HCT116 (cell line): ENCODE measurements around the gene DOCK9. TPM values are rescaled to one million over a fixed set of nuclear protein-coding genes. Genes with fewer than 3 reads are reported as not detected.

Source experiments
- ATAC-seq: fragments of 200-7000 bp; cut with Tn5 transposase; 2 replicates; pipeline ENCODE4 v1.9.1; 2020; ENCODE audit warnings: mild to moderate bottlenecking, moderate library complexity
- BruUV-seq: library from RNA; stranded (reverse); fragments of 400-500 nt; replicated peaks from 2 replicates; lab custom pipeline; 2021; lab: Mats Ljungman, UMichigan
- CTCF ChIA-PET: fragments of 300-600 bp; sonication (Branson Sonifier 250); formaldehyde crosslinking; loops from one replicate; lab custom pipeline; 2021; ENCODE audit warnings: antibody characterized with exemption; lab: Charles Lee
- POLR2A ChIA-PET: fragments of 300-600, 350-600 bp; sonication (Branson Sonifier 250); formaldehyde crosslinking; loops from one replicate; lab custom pipeline; 2021; ENCODE audit warnings: antibody characterized with exemption; lab: Charles Lee
- RAD21 ChIA-PET, 2 experiments: fragments of 300-600 bp; sonication (Branson Sonifier 250); formaldehyde crosslinking; loops; one replicate each; lab custom pipeline; 2023; ENCODE audit warnings: low total read pairs in 2 of 2; ENCODE audit not compliant: uncharacterized antibody in 2 of 2, unreplicated experiment in 2 of 2, low non-redundant PET in 1 of 2; lab: Charles Lee
- DNase-seq: peaks from one replicate; pipeline ENCODE4 v3.0.0-alpha.2; 2010; ENCODE audit warnings: low read depth, low spot score
- H2AFZ ChIP-seq: fragments of 200-600 bp; shearing (Covaris generic), sonication (generic); 2 replicates; pipeline ENCODE4 v1.6.1; 2017; ENCODE audit warnings: low read depth, mixed run types, mixed read lengths, antibody characterized with exemption, low read length; ENCODE audit not compliant: poor library complexity, severe bottlenecking
- H3K27ac ChIP-seq: 2 replicates; pipeline ENCODE4 v1.5.1; 2012; ENCODE audit warnings: low read depth, low read length
- H3K27me3 ChIP-seq: fragments of 200-600 bp; sonication (generic); 2 replicates; pipeline ENCODE4 v1.6.1; 2016; ENCODE audit warnings: mixed run types, low read length, mixed read lengths; ENCODE audit not compliant: insufficient read depth
- H3K36me3 ChIP-seq, 2 experiments: fragments of 200-500 bp in 1 of 2; fragments of 200-600 bp in 1 of 2; sonication (Bioruptor generic) in 1 of 2; sonication (generic) in 1 of 2; 2 replicates each; pipeline versions ENCODE4 v1.5.1 to v1.6.1; 2014 to 2016; ENCODE audit warnings: low read length in 2 of 2, inconsistent platforms in 1 of 2, mixed read lengths in 1 of 2, mixed run types in 1 of 2; ENCODE audit not compliant: insufficient read depth in 2 of 2, control insufficient read depth in 1 of 2
- H3K4me1 ChIP-seq, 2 experiments: fragments of 200-600 bp in 1 of 2; sonication (generic) in 1 of 2; 2 replicates each; pipeline versions ENCODE4 v1.5.1 to v1.6.1; 2012 to 2017; ENCODE audit warnings: low read length in 2 of 2, inconsistent platforms in 1 of 2, mild to moderate bottlenecking in 1 of 2, mixed read lengths in 1 of 2, mixed run types in 1 of 2, moderate library complexity in 1 of 2; ENCODE audit not compliant: insufficient read depth in 2 of 2, control insufficient read depth in 1 of 2
- H3K4me2 ChIP-seq: fragments of 200-600 bp; sonication (generic); 2 replicates; pipeline ENCODE4 v1.6.1; 2017; ENCODE audit warnings: mixed run types, low read length, mixed read lengths
- H3K4me3 ChIP-seq, 2 experiments: fragments of 200-600 bp in 1 of 2; sonication (generic) in 1 of 2; replicated peaks in 1 of 2; 2 replicates each; pipeline ENCODE4 v1.5.1; 2011 to 2016; ENCODE audit warnings: low read length in 2 of 2, control low read depth in 1 of 2, low read depth in 1 of 2, mild to moderate bottlenecking in 1 of 2, mixed read lengths in 1 of 2, mixed run types in 1 of 2
- H3K79me2 ChIP-seq: fragments of 200-600 bp; sonication (generic); 2 replicates; pipeline ENCODE4 v1.6.1; 2017; ENCODE audit warnings: mild to moderate bottlenecking, mixed run types, low read length, moderate library complexity, mixed read lengths; ENCODE audit not compliant: insufficient read depth
- H3K9ac ChIP-seq: fragments of 200-600 bp; sonication (generic); 2 replicates; pipeline ENCODE4 v1.6.1; 2016; ENCODE audit warnings: low read length, mixed read lengths
- H3K9me2 ChIP-seq: fragments of 200-600 bp; sonication (generic), shearing (Covaris generic); 2 replicates; pipeline ENCODE4 v1.6.1; 2017; ENCODE audit warnings: mixed run types, mild to moderate bottlenecking, moderate library complexity; ENCODE audit not compliant: insufficient read depth
- H3K9me3 ChIP-seq, 2 experiments: fragments of 200-500 bp in 1 of 2; fragments of 200-600 bp in 1 of 2; sonication (Bioruptor generic) in 1 of 2; sonication (generic) in 1 of 2; 2 replicates each; pipeline ENCODE4 v1.6.1; 2014 to 2017; ENCODE audit warnings: low read length in 2 of 2, mixed read lengths in 2 of 2, inconsistent platforms in 1 of 2, low read depth in 1 of 2, mild to moderate bottlenecking in 1 of 2, mixed run types in 1 of 2, moderate library complexity in 1 of 2; ENCODE audit not compliant: control insufficient read depth in 1 of 2, insufficient read depth in 1 of 2
- H4K20me1 ChIP-seq: fragments of 200-600 bp; sonication (generic), shearing (Covaris generic); 2 replicates; pipeline ENCODE4 v1.6.1; 2017; ENCODE audit warnings: mixed run types, mild to moderate bottlenecking, moderate library complexity; ENCODE audit not compliant: insufficient read depth
- CBX3 ChIP-seq: IDR thresholded peaks from 2 replicates; pipeline ENCODE4 v1.6.1; 2012; ENCODE audit warnings: low read depth
- CEBPB ChIP-seq: IDR thresholded peaks from 2 replicates; pipeline ENCODE4 v1.6.1; 2012; ENCODE audit warnings: low read depth
- EGR1 ChIP-seq: IDR thresholded peaks from 2 replicates; pipeline ENCODE4 v1.6.1; 2012; ENCODE audit warnings: low read depth
- JUND ChIP-seq: IDR thresholded peaks from 2 replicates; pipeline ENCODE4 v1.6.1; 2012
- POLR2A ChIP-seq: IDR thresholded peaks from 2 replicates; pipeline ENCODE4 v1.7.0; 2011; ENCODE audit warnings: borderline replicate concordance; ENCODE audit not compliant: insufficient read depth, insufficient read length; ENCODE audit errors: extremely low read depth
- RAD21 ChIP-seq: IDR thresholded peaks from 2 replicates; pipeline ENCODE4 v1.6.1; 2012; ENCODE audit warnings: low read depth, mild to moderate bottlenecking
- SIN3A ChIP-seq: IDR thresholded peaks from 2 replicates; pipeline ENCODE4 v1.6.1; 2012; ENCODE audit warnings: low read depth
- SP1 ChIP-seq: IDR thresholded peaks from 2 replicates; pipeline ENCODE4 v1.6.1; 2012; ENCODE audit warnings: low read depth
- ZFX ChIP-seq: fragments of 450-650 bp; IDR thresholded peaks from 2 replicates; pipeline ENCODE4 v1.6.1; 2017
- intact Hi-C: fragments of 100-400 bp; cut with micrococcal nuclease; formaldehyde crosslinking; loops from 2 replicates; pipeline ENCODE4 v1.10.0; 2022
- total RNA-seq: library from RNA; stranded (reverse); gene quantifications from one replicate; pipeline ENCODE4 v1.2.1, GENCODE V29; 2021; ENCODE audit not compliant: unreplicated experiment
- TF ChIP-seq, protein P1 (sequence below), 3 experiments: fragments of 200-600 bp in 1 of 3; sonication (generic) in 1 of 3; IDR thresholded peaks in 2 of 3; conservative IDR thresholded peaks in 1 of 3; 2 replicates each; pipeline ENCODE4 v1.5.1; 2012 to 2017; ENCODE audit warnings: low read depth in 2 of 3, low read length in 2 of 3, antibody characterized with exemption in 1 of 3, borderline replicate concordance in 1 of 3, control low read depth in 1 of 3, mild to moderate bottlenecking in 1 of 3, mixed read lengths in 1 of 3, mixed run types in 1 of 3, moderate library complexity in 1 of 3; ENCODE audit not compliant: insufficient read depth in 1 of 3

DOCK9 gene
- total RNA-seq, 1 experiment from 2014 or later = 58.8 TPM

- TF ChIP-seq, protein P1, sequence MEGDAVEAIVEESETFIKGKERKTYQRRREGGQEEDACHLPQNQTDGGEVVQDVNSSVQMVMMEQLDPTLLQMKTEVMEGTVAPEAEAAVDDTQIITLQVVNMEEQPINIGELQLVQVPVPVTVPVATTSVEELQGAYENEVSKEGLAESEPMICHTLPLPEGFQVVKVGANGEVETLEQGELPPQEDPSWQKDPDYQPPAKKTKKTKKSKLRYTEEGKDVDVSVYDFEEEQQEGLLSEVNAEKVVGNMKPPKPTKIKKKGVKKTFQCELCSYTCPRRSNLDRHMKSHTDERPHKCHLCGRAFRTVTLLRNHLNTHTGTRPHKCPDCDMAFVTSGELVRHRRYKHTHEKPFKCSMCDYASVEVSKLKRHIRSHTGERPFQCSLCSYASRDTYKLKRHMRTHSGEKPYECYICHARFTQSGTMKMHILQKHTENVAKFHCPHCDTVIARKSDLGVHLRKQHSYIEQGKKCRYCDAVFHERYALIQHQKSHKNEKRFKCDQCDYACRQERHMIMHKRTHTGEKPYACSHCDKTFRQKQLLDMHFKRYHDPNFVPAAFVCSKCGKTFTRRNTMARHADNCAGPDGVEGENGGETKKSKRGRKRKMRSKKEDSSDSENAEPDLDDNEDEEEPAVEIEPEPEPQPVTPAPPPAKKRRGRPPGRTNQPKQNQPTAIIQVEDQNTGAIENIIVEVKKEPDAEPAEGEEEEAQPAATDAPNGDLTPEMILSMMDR (IDR thresholded peaks at IDR 0.05 in 2 of 3, conservative IDR thresholded peaks at IDR 0.05 in 1 of 3; ENCODE audit: borderline replicate concordance in 1 of 3, insufficient read depth in 1 of 3, low read depth in 2 of 3, low read length in 2 of 3) = no peak
Observed at GRCh38 chr13:98781045-98781444, 196.8 kb downstream of the DOCK9 start (continued).

- CTCF ChIA-PET = no interaction called here
- Histone ChIP-seq H3K27ac (no peak overlapping the region), H4K20me1 (no peaks in the 10 kb centered on the region)
- no peak for DNase-seq
- intact Hi-C loops = no loop called here
- TF ChIP-seq EGR1 (no peak), POLR2A (no peak), SIN3A (no peak), JUND (no peak), RAD21 (no peak), CBX3 (no peak), ZFX (no peak), SP1 (no peak), CEBPB (no peak)
- TF ChIP-seq, protein P1 (IDR thresholded peaks at IDR 0.05 in 2 of 3, conservative IDR thresholded peaks at IDR 0.05 in 1 of 3; ENCODE audit: borderline replicate concordance in 1 of 3, insufficient read depth in 1 of 3, low read depth in 2 of 3, low read length in 2 of 3) = no peak
- TF ChIP-seq, all 23 proteins: peak for 0
- Histone ChIP-seq H2AFZ (no peak overlapping the region), H3K4me1 (peaks cover 13 to 31% of the 10 kb centered on the region in 2 experiments), H3K79me2 (no peaks in the 10 kb centered on the region), H3K4me3 (no peak overlapping the region), H3K9me3 (no peaks in the 10 kb centered on the region), H3K4me2 (no peak overlapping the region), H3K9ac (no peak overlapping the region), H3K27me3 (no peaks in the 10 kb centered on the region), H3K36me3 (no peaks in the 10 kb centered on the region), H3K9me2 (no peaks in the 10 kb centered on the region)
- no peak for ATAC-seq
- POLR2A ChIA-PET = no interaction called here
- BruUV-seq = no TSS peak
- RAD21 ChIA-PET = no interaction called here
Observed at GRCh38 chr13:98780451-98780850, 197.4 kb downstream of the DOCK9 start.
